Measurements from ENCODE around the gene KLB.
A peak's percentile ranks its signal among the peaks of the same experiment; 100 is the strongest.

KLB gene

DNA sequence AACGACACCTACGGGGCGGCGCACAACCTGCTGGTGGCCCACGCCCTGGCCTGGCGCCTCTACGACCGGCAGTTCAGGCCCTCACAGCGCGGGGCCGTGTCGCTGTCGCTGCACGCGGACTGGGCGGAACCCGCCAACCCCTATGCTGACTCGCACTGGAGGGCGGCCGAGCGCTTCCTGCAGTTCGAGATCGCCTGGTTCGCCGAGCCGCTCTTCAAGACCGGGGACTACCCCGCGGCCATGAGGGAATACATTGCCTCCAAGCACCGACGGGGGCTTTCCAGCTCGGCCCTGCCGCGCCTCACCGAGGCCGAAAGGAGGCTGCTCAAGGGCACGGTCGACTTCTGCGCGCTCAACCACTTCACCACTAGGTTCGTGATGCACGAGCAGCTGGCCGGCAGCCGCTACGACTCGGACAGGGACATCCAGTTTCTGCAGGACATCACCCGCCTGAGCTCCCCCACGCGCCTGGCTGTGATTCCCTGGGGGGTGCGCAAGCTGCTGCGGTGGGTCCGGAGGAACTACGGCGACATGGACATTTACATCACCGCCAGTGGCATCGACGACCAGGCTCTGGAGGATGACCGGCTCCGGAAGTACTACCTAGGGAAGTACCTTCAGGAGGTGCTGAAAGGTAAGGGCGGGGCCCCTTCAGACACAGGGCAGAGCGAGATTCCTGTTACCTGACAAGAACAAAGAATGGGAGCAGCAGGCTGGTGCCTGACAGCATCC lies 40.3 kb downstream of the KLB start:
- peak overlapping the region; percentile 72 for H3K27ac ChIP-seq
- TF ChIP-seq, protein P1, sequence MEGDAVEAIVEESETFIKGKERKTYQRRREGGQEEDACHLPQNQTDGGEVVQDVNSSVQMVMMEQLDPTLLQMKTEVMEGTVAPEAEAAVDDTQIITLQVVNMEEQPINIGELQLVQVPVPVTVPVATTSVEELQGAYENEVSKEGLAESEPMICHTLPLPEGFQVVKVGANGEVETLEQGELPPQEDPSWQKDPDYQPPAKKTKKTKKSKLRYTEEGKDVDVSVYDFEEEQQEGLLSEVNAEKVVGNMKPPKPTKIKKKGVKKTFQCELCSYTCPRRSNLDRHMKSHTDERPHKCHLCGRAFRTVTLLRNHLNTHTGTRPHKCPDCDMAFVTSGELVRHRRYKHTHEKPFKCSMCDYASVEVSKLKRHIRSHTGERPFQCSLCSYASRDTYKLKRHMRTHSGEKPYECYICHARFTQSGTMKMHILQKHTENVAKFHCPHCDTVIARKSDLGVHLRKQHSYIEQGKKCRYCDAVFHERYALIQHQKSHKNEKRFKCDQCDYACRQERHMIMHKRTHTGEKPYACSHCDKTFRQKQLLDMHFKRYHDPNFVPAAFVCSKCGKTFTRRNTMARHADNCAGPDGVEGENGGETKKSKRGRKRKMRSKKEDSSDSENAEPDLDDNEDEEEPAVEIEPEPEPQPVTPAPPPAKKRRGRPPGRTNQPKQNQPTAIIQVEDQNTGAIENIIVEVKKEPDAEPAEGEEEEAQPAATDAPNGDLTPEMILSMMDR (conservative IDR thresholded peaks at IDR 0.05): peak; percentile 47
- no peak; the same call in 1 of the 2 replicates for TF ChIP-seq ZFX (IDR thresholded peaks at IDR 0.05)

- no peak for TF ChIP-seq ZFX (IDR thresholded peaks at IDR 0.05)
- TF ChIP-seq, protein P1 (conservative IDR thresholded peaks at IDR 0.05): no peak
These were observed 43.9 kb downstream of the KLB start for GRCh38 chr4:39450618-39451017.

DNA sequence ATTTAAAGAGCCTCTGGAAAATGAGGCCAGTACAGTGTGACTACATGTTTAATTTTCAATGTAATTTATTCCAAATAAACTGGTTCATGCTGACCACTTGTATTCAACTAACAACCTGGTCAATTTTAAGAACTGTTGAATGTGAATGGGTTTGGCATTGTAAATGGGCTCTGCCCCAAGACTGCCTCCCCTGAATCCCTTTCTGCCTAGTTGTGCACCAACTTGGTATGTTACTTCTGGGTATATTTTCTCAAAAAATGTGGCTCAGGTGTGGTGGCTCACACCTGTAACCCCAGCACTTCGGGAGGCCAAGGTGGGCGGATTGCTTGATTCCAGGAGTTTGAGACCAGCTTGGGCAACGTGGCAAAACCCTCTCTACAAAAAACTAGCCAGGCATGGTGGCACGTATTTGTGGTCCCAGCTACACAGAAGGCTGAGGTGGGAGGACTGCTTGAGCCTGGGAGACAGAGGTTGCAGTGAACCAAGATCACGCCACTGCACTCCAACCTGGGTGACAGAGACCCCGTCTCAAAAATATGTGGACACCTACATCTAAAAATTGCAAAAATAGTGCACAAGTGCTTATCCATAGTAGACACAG lies 44.8 kb downstream of the KLB start:
- H3K27ac ChIP-seq: no peak overlapping the region
- TF ChIP-seq, protein P1 (conservative IDR thresholded peaks at IDR 0.05): no peak
- TF ChIP-seq ZFX (IDR thresholded peaks at IDR 0.05): no peak

More at GRCh38 chr4:39450618-39451017, 43.9 kb downstream of the KLB start:
- no peak overlapping the region for H3K27ac ChIP-seq

- no peak for TF ChIP-seq ZFX (IDR thresholded peaks at IDR 0.05)
- TF ChIP-seq, protein P1 (conservative IDR thresholded peaks at IDR 0.05): no peak
- H3K27ac ChIP-seq: no peak overlapping the region
These were observed 45.6 kb downstream of the KLB start for GRCh38 chr4:39452153-39452859.

- TF ChIP-seq, protein P1 (conservative IDR thresholded peaks at IDR 0.05): no peak
- no peak for TF ChIP-seq ZFX (IDR thresholded peaks at IDR 0.05)
- no peak overlapping the region for H3K27ac ChIP-seq
These were observed 46.3 kb downstream of the KLB start for GRCh38 chr4:39452860-39453587.

- TF ChIP-seq, protein P1 (conservative IDR thresholded peaks at IDR 0.05): no peak
- TF ChIP-seq ZFX (IDR thresholded peaks at IDR 0.05): no peak
- no peak overlapping the region for H3K27ac ChIP-seq
These were observed 47.0 kb downstream of the KLB start for GRCh38 chr4:39453738-39454137.
